ENCODE measurements around the gene OSBPL2.

The OSBPL2 gene

GRCh38 chr20:62302341-62303061, 64.2 kb downstream of the OSBPL2 start, which contains the start of gene ADRM1 (continued):
- TF ChIP-seq ZBTB10 (tag by site-specific recombination; IDR thresholded peaks at IDR 0.05) (peak; percentile 97), KLF1 (tag by site-specific recombination; IDR thresholded peaks at IDR 0.05) (peak; percentile 63; the same call in 1 of the 2 replicates), ZBTB6 (tag by site-specific recombination; IDR thresholded peaks at IDR 0.05) (no peak; the same call in 1 of the 2 replicates), ZNF747 (tag by site-specific recombination; IDR thresholded peaks at IDR 0.05) (no peak), ZNF610 (tag by site-specific recombination; IDR thresholded peaks at IDR 0.05; ENCODE audit: borderline replicate concordance) (peak; percentile 83; the same call in 1 of the 2 replicates), ZNF138 (tag by site-specific recombination; IDR thresholded peaks at IDR 0.05; ENCODE audit: borderline replicate concordance) (no peak), ZNF433 (tag by site-specific recombination; IDR thresholded peaks at IDR 0.05; ENCODE audit: low read depth) (no peak), OVOL3 (tag by site-specific recombination; IDR thresholded peaks at IDR 0.05) (no peak), ZBTB1 (tag by site-specific recombination; IDR thresholded peaks at IDR 0.05) (no peak), GLIS1 (tag by site-specific recombination; IDR thresholded peaks at IDR 0.05) (peak; percentile 34; the same call in 1 of the 2 replicates), ZNF548 (tag by site-specific recombination; IDR thresholded peaks at IDR 0.05) (no peak), ZNF274 (IDR thresholded peaks at IDR 0.05; ENCODE audit: low read length) (no peak), ZNF274 (tag by site-specific recombination; IDR thresholded peaks at IDR 0.05; ENCODE audit: borderline replicate concordance) (no peak), SCRT1 (tag by site-specific recombination; IDR thresholded peaks at IDR 0.05; ENCODE audit: borderline replicate concordance) (no peak), ZNF513 (tag by site-specific recombination; IDR thresholded peaks at IDR 0.05) (no peak), ZNF623 (tag by site-specific recombination; IDR thresholded peaks at IDR 0.05) (no peak), PRDM4 (tag by site-specific recombination; IDR thresholded peaks at IDR 0.05) (0 out of 2 replicates have a peak, but pooled peaks have one; percentile 10), ZNF155 (tag by site-specific recombination; IDR thresholded peaks at IDR 0.05) (no peak), GLI2 (tag by site-specific recombination; IDR thresholded peaks at IDR 0.05; ENCODE audit: borderline replicate concordance, low read depth) (no peak), ZNF558 (tag by site-specific recombination; IDR thresholded peaks at IDR 0.05) (no peak), ZNF394 (tag by site-specific recombination; IDR thresholded peaks at IDR 0.05; ENCODE audit: borderline replicate concordance) (peak; percentile 21; the same call in 1 of the 2 replicates), ZNF48 (tag by site-specific recombination; IDR thresholded peaks at IDR 0.05) (no peak), HOXA7 (CRISPR knock-in tag; IDR thresholded peaks at IDR 0.05; ENCODE audit: borderline replicate concordance) (no peak), WT1 (tag by site-specific recombination; IDR thresholded peaks at IDR 0.05) (peak; percentile 7; the same call in 1 of the 2 replicates), ZNF791 (tag by site-specific recombination; IDR thresholded peaks at IDR 0.05) (no peak), PRDM6 (tag by site-specific recombination; IDR thresholded peaks at IDR 0.05) (no peak), ZNF18 (tag by site-specific recombination; IDR thresholded peaks at IDR 0.05) (no peak), ZNF112 (tag by site-specific recombination; IDR thresholded peaks at IDR 0.05) (no peak), ZEB2 (tag by site-specific recombination; IDR thresholded peaks at IDR 0.05) (peak; percentile 84)

All from HEK293 (cell line).